ENCODE results near the gene SEMA4D. TPM values are rescaled to one million over a fixed set of nuclear protein-coding genes. Genes with fewer than 3 reads are reported as not detected.

The SEMA4D gene
- total RNA-seq, 1 donor: 0.43 TPM

DNA sequence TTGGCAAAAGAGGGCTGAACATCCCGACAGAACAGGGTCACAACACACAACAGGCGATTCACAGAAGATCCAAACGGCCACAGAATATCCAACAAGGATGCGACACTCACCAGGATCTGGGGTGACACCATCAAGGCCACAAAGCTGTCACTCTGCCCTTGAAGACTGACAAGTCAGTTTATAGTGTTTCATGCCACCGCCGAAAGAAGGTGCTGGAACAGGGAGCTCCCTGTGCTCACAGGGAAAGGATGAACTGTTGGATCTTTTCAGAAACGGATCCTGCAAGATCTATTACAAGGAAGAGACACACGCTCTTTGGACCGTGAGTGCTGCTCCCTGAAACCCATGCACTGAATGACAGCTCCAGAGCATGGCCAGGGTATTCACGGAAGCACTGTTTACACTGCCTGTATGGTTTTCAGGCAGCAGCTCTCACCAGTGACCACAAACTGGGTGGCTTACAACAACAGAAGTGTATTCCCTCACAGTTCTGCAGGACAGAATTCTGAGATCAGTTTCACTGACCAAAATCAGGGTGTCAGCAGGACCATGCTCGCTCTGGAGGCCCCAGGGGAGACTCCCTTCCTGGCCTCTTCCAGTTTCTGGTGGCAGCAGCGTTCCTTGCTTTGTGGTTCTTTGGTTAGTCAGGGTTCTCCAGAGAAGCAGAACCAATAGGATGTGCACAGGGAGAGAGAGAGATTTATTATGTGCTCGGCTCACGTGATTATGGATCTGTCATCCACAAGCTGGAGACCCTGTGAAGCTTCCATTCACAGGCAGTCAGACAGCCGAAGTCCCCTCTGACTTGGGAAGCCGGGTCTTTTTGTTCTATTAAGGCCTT lies 52.8 kb downstream of the SEMA4D start:
- H3K4me3 ChIP-seq (ENCODE audit: low read depth, low read length): no peak overlapping the region
- TF ChIP-seq CTCF (IDR thresholded peaks at IDR 0.05; ENCODE audit: insufficient read depth, low read depth, low read length): no peak
- DNase-seq (ENCODE audit: low read depth): no peak

- no peak for DNase-seq (ENCODE audit: low read depth)
- no peak overlapping the region for H3K4me3 ChIP-seq (ENCODE audit: low read depth, low read length)
- TF ChIP-seq CTCF (IDR thresholded peaks at IDR 0.05; ENCODE audit: insufficient read depth, low read depth, low read length): no peak
Measured at GRCh38 chr9:89444274-89444673, 53.6 kb downstream of the SEMA4D start.

DNA sequence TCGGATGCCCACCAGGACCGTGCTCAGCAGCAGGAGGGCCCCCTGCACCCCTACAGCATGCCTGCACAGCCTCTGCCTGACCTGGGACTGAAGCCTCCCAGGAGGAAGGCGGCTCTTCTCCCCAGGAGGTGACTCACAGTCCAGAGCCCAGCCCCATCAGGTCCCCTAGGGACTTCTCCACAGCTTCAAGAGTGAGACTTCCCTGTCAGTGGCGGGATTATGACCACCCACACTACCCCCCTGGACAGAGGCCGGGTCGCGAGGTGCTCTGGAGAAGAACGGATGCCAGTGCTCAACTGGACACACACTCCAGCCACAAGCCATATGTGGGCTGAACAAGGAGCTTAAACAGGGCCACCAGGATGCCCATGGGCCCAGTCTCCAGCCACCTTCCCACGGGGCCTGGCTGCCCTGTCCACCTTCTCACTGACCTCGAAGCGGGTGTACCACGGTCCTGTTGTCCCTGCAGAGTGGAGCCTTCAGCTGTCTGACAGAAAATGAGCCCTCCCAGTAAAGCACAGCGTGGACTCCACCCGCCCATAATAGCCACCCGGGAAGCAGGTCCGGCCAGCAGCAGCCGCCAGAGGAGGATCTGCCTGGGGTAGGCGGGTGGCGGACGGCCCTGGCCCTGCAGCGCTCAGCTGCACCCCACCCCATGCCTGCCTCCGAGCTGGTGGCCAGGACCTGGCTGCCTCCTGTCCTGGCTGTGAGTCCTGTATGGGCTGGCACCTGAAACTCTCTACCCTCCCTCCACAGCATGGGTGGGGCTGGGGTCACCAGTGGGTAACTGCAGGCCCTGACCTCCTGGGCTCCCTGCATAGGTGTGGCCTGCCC lies 54.7 kb downstream of the SEMA4D start:
- TF ChIP-seq CTCF (IDR thresholded peaks at IDR 0.05; ENCODE audit: insufficient read depth, low read depth, low read length): no peak
- DNase-seq (ENCODE audit: low read depth): no peak
- H3K4me3 ChIP-seq (ENCODE audit: low read depth, low read length): no peak overlapping the region

- H3K4me3 ChIP-seq (ENCODE audit: low read depth, low read length): no peak overlapping the region
- no peak for TF ChIP-seq CTCF (IDR thresholded peaks at IDR 0.05; ENCODE audit: insufficient read depth, low read depth, low read length)
- no peak for DNase-seq (ENCODE audit: low read depth)
Measured at GRCh38 chr9:89442501-89442978, 55.4 kb downstream of the SEMA4D start.

GRCh38 chr9:89441986-89442385 lies 55.9 kb downstream of the SEMA4D start:
- H3K4me3 ChIP-seq (ENCODE audit: low read depth, low read length): no peak overlapping the region
- no peak for TF ChIP-seq CTCF (IDR thresholded peaks at IDR 0.05; ENCODE audit: insufficient read depth, low read depth, low read length)

DNA sequence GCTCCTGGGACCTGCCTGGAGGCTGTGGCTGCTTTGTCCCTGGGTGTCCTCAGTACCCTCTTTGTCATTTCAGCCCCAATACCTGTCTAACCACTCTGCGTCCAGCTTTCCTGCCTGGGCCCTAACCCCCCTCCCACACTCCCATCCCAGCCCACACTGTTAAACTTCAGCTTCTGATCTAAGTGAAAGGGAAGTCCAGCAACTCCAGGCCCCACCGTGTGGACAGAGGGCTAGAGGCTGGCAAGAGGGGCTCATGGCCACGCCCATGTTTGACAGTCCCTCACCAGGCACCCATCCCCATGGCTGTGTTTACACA lies 56.3 kb downstream of the SEMA4D start:
- H3K4me3 ChIP-seq (ENCODE audit: low read depth, low read length): no peak overlapping the region

More at GRCh38 chr9:89441986-89442385, 55.9 kb downstream of the SEMA4D start:
- no peak for DNase-seq (ENCODE audit: low read depth)

More for the DNA sequence above, 56.3 kb downstream of the SEMA4D start:
- no peak for DNase-seq (ENCODE audit: low read depth)
- TF ChIP-seq CTCF (IDR thresholded peaks at IDR 0.05; ENCODE audit: insufficient read depth, low read depth, low read length): no peak

Measured in fibroblast of villous mesenchyme (primary cell).